ENCODE data around the gene BEAN1. TPM values are rescaled to one million over a fixed set of nuclear protein-coding genes. Genes with fewer than 3 reads are reported as not detected.

The BEAN1 gene
- total RNA-seq, 1 experiment from 2014 or later: 0.24 TPM

DNA sequence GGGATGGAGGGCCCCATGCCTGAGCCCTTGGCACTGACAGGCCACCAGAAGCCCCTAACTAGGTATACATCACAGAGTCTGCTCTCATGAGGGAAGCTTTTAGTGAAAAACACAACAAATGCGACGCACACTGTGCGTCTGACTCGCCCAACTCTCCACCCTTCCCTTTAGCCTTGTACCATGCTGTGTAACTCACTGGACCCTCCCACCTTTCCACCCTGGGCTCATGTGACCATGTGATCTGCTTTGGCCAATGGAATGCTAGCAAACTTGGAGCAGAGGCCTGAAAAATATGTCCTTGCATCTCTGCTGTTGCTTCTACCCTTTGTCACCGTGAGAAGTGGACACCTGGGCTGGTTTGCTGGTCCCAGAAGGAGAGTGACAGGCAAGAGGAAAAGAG is 101.2 kb downstream of the BEAN1 start:
- no peaks in the 10 kb centered on the region for H3K23me2 ChIP-seq (ENCODE audit: insufficient read length, low read depth, low read length, poor library complexity, severe bottlenecking)

More for the DNA sequence above, 101.2 kb downstream of the BEAN1 start:
- Histone ChIP-seq H3K23ac (ENCODE audit: insufficient read length, low read depth, low read length) (no peak overlapping the region), H3T11ph (ENCODE audit: low read length) (no peak overlapping the region), H2AFZ (ENCODE audit: low read length) (no peak overlapping the region), H3K79me2 (ENCODE audit: insufficient read depth, low read length) (no peaks in the 10 kb centered on the region), H3K27me3 (ENCODE audit: insufficient read depth, low read length) (no peaks in the 10 kb centered on the region), H3K4ac (ENCODE audit: low read depth, low read length) (no peak overlapping the region), H2AK5ac (ENCODE audit: insufficient read length, low read length) (no peak overlapping the region), H4K5ac (ENCODE audit: insufficient read length, low read depth, low read length) (no peak overlapping the region), H2BK15ac (ENCODE audit: low read depth, low read length) (no peak overlapping the region), H3K18ac (ENCODE audit: insufficient read length, low read depth, low read length) (no peak overlapping the region), H3K9ac (ENCODE audit: extremely low read depth, insufficient read length, low read length) (no peak overlapping the region), H2BK20ac (ENCODE audit: low read depth, low read length, poor library complexity, severe bottlenecking) (no peak overlapping the region), H4K8ac (replicated peaks; ENCODE audit: insufficient read length, low read depth, low read length) (no peak overlapping the region), H2BK5ac (ENCODE audit: insufficient read length, low read length) (no peak overlapping the region), H3K79me1 (ENCODE audit: insufficient read depth, low read depth, low read length, poor library complexity, severe bottlenecking) (no peaks in the 10 kb centered on the region), H3K56ac (ENCODE audit: insufficient read length, low read depth, low read length) (no peak overlapping the region), H4K20me1 (ENCODE audit: control insufficient read depth, insufficient read depth, insufficient read length) (no peaks in the 10 kb centered on the region), H3K27ac (ENCODE audit: insufficient read length, low read depth, low read length) (no peak overlapping the region), H3K4me1 (ENCODE audit: insufficient read depth, low read length) (no peaks in the 10 kb centered on the region), H3K4me2 (ENCODE audit: insufficient read depth, insufficient read length, low read length) (no peak overlapping the region), H2BK12ac (ENCODE audit: insufficient read length, low read depth, low read length) (no peak overlapping the region), H3K14ac (ENCODE audit: insufficient read depth, low read length) (no peak overlapping the region), H2BK120ac (ENCODE audit: low read depth, low read length, poor library complexity, severe bottlenecking) (no peak overlapping the region), H3K9me3 (ENCODE audit: control insufficient read depth, low read depth, low read length) (no peaks in the 10 kb centered on the region), H4K91ac (ENCODE audit: insufficient read length, low read depth, low read length) (no peak overlapping the region)
- Mint-ChIP-seq H3K4me3 (no peak overlapping the region), H3K27me3 (ENCODE audit: low read depth) (peaks cover 2% of the 10 kb centered on the region; the same call in 1 of the 2 replicates), H3K27ac (no peak overlapping the region), H3K9me3 (no peaks in the 10 kb centered on the region), H3K4me1 (no peaks in the 10 kb centered on the region), H3K36me3 (ENCODE audit: insufficient read depth in 1 of 3, low read depth in 3 of 3) (peaks cover 0 to 6% (median 0%) of the 10 kb centered on the region in 3 experiments; a peak in 4 of 7 replicates)
- no CpG with 5 or more reads among the region's 5 CpGs for WGBS (ENCODE audit: extremely low coverage, insufficient read length, low lambda C conversion rate)
- TF ChIP-seq, protein P1, sequence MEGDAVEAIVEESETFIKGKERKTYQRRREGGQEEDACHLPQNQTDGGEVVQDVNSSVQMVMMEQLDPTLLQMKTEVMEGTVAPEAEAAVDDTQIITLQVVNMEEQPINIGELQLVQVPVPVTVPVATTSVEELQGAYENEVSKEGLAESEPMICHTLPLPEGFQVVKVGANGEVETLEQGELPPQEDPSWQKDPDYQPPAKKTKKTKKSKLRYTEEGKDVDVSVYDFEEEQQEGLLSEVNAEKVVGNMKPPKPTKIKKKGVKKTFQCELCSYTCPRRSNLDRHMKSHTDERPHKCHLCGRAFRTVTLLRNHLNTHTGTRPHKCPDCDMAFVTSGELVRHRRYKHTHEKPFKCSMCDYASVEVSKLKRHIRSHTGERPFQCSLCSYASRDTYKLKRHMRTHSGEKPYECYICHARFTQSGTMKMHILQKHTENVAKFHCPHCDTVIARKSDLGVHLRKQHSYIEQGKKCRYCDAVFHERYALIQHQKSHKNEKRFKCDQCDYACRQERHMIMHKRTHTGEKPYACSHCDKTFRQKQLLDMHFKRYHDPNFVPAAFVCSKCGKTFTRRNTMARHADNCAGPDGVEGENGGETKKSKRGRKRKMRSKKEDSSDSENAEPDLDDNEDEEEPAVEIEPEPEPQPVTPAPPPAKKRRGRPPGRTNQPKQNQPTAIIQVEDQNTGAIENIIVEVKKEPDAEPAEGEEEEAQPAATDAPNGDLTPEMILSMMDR (conservative IDR thresholded peaks at IDR 0.05): no peak
- DNase-seq: no peak
